ENCODE results near the gene LILRA2.
"Not testable (repeated sequence)": the region's sequence is repeated elsewhere in the genome, so short reads cannot be mapped to it uniquely, and the experiment has no call there.

LILRA2 gene

DNA sequence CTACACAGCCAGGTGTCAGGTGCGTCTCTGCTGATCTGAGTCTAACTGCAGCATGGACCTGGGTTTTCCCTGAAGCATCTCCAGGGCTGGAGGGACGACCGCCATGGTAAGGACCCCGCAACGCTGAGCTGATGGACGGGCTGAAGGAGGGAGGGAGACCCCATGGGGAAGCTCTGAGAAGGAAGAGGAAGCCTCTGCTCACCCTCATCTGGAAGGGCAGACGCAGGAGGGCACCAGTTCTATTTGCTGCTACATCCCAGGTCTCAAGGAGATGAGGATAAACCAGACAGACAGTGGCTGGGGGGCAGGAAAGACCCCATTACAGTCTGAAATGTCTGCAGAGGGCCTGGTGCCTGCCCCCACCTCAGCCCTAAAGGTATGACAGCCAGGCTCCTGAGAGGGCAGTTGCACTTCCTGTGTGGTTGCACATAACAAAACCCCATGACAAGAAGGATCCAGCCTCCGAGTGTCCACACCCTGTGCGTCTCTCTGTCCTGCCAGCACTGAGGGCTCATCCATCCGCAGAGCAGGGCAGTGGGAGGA, at the start of gene LILRA2:
Gene LILRA2, plus strand, starts transcription at position 461 of the 543 bp plus-strand sequence. CDS start 89 bp downstream, outside the sequence.
- DNase-seq: no peak

DNA sequence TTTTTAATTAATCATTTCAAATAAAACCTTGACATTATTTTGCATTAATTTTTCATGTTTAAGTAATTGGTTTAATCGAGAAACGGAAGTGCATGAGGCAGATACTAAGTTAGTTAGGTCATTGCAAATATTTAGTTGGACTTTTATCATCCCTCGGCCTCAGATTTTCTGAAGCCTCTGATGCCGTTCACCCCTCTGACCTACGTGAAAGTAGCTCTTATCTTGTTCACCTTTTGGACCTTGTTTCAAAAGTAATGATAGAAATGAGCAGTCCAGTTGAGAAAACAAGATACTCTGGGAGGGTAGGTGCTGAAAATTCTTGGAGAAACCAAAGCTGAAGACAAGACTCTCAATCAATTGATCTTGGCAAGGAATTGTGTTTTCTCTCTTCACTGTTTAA, 48.0 kb upstream of the LILRA2 start:
- no peak for DNase-seq

DNA sequence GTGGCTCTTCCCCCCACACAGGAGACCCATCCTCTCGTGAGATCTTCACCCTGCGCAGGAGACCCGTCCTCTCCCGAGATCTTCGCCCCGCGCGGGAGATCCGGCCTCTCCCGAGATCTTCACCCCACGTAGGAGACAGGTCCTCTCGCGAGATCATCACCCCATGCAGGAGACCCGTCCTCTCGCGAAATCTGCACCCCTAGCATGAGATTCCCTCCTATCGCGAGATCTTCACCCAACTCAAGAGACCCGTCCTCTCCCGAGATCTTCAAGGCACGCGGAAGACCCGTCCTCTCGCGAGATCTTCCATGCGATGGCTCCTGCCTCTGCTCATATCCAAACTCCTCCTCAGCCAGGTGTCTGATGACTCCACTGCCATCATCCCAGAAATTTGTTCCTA, 46.6 kb upstream of the LILRA2 start:
- DNase-seq: no peak

DNA sequence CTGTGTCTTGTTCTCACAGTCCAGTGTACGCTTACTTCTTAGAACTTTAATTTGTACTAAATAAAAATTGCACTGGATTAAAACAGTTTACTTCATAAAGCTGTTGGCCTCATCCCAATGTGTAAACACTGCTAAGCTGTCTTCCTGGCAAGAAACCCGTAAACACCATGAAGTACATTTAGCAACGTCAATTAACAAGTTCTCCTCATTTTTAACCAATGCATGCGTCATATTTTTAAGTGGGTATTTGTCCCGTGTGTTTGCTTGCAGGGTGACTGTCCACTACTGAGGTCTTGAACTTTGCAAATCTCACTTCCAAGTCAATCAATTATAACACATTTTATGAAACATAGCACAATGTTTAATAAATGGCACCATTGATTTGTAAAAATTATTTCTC, 42.7 kb upstream of the LILRA2 start:
- DNase-seq: no peak

DNA sequence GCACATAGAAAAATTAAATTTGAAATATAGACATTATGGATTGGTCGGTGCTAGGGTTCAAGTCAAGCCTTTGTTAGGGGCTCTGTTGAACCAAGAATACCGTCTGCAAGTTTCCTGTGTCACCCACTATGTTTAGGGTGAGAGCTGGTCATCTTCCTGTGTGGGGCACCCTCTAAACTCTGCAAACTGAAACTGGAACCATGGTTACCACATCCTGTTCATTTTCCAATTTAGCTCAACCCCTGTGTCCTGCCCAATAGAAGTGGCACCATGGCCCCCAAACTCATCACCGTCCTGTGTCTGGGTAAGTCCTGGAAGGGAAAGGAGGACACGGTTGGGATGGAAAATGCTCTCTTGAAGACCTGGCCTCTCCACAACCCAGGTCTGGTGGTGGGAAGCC, 41.1 kb upstream of the LILRA2 start:
- DNase-seq: no peak

DNA sequence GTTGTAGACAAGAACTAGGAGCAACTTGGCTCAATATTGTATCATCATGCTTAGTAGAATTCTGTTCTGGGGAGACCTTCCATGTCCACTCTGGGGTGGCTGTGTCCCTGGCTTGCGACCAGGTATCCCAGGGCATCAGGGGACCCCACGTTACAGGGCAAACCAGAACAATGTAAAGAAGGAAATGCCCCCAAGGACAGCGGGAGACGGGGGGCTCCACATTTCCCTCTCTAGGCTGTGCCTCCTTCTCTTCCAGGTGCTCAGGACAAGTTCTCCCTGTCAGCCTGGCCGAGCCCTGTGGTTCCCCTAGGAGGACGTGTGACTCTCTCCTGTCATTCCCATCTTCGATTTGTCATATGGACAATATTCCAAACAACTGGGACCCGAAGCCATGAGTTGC, 40.1 kb upstream of the LILRA2 start:
- no peak for DNase-seq

DNA sequence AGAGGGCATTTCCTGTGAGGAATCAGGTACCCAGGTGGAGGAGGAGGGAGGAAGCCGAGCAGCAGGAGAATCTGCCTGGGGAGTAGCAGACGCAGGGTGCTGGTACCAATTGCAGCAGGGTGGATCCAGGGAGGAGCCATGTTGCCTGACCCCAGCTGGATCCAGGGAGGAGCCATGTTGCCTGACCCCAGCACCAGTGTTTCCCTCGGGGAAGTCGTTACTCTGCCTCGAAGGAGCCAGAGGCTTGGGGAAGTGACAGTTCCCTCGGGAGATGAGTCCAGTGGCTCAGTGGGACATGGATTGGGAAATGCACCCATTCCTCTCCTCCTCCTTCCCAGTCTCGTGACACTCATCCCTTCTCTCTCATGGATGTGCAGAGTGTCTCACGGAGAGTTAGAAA, 39.4 kb upstream of the LILRA2 start:
- DNase-seq: no peak

DNA sequence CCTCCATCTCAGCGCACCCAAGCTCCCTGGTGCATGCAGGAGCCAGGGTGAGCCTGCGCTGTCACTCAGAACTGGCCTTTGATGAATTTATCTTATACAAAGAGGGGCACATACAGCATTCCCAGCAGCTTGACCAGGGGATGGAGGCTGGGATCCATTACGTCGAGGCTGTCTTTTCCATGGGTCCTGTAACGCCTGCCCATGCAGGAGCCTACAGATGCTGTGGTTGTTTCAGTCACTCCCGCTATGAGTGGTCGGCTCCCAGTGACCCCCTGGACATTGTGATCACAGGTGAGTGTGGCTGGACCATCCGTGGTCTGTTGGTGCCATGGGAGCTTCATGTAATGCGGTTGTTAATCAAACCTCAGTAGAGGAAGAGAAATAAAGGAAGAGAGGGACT, 38.0 kb upstream of the LILRA2 start:
- no peak for DNase-seq

DNA sequence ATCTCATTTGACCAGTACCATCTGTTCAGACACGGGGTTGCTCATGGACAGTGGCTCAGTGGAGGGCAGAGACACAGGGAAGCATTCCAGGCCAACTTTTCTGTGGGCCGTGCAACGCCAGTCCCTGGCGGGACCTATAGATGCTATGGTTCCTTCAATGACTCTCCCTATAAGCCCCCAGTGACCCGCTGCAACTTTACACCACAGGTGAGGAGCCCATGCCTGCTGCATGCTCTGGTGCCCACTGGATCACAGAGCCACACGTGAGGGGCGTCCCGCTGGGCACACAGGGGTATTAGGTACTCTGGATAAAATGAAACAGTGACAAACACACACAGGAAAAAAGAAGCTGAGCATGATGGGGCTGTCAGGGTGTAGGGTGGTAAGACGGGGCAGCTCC, 36.6 kb upstream of the LILRA2 start:
- DNase-seq: no peak

DNA sequence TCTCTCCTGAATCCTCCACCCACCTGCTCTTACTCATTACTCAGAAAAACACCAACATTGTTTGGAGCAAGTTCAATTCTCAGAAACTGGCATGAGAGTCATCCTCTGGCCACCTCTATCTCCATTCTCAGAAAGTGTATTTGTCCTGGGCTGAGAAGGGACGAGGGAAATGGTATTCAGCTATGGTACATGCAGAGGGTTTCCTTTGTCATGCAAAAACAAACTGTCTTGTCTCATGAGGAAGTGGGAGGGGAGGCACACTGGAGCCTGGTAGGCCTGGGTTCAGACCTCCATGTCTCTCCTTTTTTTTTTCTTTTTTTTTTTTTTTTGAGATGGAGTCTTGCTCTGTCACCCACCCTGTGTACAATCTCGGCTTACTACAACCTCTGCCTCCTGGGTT, 31.9 kb upstream of the LILRA2 start:
- no peak for DNase-seq

DNA sequence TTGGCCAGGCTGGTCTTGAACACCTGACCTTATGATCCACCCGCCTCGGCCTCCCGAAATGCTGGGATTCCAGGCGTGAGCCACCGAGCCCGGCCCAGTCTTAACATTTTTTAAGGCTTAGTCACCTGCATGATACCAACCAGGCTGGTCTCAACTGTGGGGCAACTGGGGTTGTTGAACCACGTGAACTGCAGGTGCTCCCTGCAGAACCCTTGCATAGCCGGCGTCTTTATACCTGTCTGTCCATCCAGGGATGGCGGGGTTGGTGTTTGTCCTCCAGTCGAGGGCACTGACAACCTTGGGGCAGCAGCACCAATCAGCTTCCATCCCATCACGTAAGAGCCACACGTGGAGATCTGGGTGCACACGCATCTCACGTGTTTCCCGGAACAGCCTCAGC, 24.8 kb upstream of the LILRA2 start:
- DNase-seq: no peak

DNA sequence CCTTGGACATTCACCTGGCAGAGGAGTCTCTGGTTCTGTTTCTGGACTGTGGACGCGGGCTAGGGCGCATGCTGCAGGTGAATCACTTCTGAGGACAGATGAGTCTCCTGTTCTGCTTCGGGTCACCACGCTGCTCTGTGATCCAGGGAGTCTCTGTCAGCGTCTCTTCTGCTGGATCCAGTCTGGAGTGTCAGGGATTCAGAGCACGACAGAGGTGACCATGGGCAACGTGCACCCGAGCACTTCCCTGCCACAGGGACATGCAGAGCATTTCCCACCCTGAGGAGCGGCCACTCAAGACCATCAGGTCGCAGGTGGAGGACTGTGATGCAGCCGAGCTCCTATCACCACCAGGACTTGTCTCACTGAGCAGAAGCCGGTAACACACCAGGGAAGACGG, 24.4 kb upstream of the LILRA2 start:
- no peak for DNase-seq

DNA sequence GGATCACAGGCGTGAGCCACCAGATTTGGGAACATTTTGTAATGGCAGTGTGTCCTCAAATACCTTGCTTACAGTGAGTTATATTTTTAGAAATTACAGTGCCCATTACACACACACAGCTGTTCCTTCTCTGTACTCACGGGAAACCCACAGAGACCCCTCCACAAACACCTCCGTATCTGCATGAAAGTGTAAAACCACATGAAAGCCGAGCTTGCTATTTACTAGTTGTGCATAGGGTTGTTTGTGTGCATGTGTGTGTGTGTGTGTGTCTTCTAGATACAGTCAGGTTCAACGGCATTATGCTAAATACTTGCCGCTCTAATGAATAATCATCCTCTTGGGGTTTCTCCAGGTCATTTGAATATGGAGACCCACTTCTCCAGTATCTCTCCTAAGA, 22.3 kb upstream of the LILRA2 start:
- DNase-seq: no peak

DNA sequence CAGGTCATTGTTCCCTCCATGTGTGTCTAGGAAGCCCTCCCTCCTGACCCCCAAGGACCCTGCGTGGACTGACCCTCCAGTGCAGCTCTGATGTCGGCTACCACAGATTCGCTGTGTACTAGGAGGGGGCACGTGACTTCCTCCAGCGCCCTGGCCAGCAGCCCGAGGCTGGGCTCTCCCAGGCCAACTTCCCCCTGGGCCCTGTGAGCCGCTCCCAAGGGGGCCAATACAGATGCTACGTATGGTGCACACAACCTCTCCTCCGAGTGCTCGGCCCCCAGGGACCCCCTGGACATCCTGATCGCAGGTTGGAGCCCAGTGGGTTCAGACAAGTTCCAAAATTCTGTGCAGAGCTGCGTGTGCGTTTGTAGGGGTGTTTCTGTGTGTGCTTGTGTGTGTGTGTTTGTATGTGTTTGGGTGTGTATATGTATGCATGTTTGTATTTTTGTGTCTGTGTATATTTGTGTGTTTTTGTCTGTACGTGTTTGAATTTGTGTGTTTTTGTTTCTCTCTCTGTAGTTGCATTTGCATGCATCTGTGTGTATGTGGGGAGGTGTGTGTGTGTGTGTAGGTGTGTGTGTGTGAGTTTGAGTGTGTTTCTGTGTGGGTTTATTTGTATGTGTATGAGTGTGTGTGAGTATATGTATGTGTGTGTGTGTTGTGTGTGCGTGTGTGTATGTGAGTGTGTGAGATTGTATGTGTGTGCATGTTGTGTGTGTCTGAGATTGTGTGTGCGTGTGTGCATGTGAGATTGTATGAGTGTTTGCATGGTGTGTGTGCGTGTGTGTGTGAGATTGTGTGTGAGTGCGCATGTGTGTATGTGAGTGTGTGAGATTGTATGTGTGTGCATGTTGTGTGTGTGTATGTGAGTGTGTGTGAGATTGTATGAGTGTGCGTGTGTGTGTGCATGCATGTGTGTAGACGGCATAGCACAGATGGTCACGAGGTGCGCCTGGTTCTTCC, 21.4 kb upstream of the LILRA2 start:
- no peak for DNase-seq

DNA sequence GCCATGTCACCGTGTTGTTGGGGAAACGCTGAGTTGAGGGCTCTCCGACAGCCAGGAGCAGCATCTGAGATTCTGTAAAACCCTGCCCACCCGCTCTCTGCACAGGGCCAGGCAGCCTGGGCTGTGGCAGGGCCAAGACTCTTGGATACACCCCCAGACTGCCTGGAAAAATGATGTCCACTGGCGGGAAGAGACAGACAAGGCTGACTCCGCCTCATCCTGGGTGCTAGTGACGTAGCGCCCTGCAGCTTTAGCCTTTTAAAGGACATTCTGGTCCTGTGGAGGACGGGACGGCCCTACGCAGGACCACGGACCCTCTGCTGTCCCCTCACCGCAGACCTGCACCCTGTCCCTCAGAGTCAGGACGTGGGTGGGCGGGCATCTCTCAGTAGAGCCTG, 20.7 kb upstream of the LILRA2 start:
- no peak for DNase-seq

DNA sequence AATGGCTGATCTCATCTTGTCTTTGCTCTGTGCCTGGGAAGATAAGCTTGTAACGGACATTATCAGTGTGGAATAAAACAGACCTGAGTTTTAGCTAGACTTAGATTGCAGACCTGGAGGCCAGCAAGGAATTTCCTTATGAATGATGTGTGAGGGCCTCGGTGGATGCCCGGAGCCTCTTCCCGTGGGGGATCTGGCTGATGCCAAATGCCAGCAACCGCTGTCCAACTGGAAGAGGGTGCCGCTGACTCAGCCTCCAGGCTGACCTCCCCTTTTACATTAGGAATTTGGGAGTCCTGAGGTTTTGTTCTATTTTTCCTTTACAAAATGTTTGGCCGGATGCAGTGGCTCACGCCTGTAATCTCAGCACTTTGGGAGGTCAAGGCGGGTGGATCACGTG, 19.6 kb upstream of the LILRA2 start:
- no peak for DNase-seq

DNA sequence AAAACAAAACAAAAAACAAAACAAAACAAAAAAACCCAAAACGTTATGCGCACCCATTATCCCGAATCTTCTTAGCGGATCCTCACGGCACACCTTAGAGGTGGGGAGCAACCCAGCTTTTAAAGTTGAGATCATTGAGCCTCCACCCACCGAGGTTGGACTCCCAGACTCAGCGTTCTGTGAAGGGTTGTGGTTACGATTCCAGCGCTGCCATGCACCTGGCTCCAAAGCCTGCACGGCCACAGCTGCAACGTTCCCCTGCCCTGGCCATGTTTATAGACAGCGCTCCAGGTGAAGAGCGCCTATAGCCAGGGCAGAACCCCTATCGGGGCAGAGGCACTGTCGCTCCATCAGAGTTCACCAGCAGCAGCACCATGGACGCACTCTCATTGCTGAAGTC, 18.7 kb upstream of the LILRA2 start:
- no peak for DNase-seq

DNA sequence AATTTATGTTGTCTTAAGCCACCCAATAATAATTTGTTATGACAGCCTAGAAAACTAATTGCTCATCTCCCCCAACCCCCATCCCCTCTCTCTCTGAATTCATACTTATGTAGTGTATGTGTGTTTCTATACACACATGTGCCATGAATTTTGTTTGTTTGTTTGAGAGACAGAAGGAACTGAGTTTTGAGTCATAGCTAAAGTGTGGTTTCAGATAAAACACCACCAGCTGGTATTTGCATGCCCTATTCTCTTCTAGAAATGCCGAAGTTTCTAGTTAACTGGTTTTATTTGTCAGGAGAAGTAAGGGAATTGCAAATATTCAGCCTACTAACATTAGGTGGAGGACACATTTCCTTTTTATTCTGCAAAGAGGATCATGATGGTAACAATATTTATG, 17.4 kb upstream of the LILRA2 start:
- no peak for DNase-seq

DNA sequence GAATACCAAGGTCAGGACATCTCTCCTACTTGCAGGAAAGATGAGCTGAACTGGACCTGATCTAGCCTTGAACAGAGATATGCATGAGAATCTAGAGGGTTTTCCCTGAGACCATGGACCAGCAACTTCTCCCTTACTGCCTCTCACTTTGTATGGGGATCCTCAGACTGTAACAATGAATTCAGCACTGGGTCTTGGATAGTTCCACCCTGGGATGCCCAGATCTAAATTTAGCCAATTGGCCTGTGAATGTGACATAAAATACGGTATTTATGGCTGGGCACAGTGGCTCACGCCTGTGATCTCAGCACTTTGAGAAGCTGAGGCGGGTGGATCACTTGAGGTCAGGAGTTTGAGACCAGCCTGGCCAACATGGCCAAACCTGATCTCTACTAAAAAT, 15.3 kb upstream of the LILRA2 start:
- DNase-seq: no peak

DNA sequence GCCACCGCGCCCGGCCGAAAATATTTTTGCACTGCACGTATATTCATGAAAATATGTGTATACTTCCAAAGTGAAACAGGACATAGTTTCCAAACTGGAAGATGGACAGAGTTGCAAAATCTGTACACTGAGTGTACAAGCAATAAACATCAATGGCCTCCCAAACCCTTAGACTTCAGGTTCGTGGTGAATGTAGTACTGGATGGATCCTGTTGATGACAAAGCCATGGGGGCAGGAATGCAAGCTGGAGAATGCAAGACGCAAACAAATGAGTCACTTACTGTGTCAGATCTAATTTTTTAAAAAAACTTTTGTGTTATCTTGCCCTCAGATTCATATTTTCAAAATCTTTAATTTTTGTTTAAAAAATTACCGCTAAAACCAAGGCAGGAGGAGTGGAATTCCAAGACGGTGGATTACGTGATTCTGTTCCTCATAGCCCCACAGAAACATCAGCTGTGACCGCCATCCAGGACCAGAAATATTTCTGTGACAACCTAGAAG, 12.7 kb upstream of the LILRA2 start:
- DNase-seq: no peak

DNA sequence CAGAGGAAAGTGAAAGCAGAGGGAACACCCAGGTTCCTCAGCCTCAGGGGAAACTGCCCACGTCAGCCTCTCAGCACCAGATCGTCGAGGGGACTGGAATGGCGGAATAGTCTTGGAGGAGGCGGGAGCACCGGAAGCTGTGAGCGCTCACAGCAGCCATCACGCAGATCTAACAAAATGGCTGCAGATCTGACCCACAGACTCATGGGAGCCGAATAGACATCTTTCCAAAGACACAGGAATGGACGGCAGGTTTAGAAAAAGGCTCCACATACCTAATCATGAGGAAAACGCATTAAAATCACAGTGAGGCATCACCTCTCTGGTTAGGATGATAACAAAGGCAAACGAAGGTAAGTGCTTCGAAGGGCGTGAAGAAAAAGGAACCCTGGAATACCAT, 11.8 kb upstream of the LILRA2 start:
- no peak for DNase-seq

DNA sequence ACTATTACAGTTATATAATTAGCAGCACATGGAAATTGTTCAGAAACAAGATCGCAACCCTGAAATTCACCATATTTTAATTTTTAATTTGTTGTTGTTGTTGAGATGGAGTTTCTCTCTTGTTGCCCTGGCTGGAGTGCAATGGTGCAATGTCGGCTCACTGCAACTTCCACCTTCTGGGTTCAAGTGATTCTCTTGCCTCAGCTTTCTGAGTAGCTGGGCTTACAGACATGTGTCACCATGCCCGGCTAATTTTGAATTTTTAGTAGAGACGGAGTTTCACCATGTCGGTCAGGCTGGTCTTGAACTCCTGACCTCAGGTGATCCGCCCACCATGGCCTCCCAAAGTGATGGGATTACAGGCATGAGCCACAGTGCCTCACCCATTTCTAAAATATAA, 10.4 kb upstream of the LILRA2 start:
- DNase-seq: not testable (repeated sequence)

DNA sequence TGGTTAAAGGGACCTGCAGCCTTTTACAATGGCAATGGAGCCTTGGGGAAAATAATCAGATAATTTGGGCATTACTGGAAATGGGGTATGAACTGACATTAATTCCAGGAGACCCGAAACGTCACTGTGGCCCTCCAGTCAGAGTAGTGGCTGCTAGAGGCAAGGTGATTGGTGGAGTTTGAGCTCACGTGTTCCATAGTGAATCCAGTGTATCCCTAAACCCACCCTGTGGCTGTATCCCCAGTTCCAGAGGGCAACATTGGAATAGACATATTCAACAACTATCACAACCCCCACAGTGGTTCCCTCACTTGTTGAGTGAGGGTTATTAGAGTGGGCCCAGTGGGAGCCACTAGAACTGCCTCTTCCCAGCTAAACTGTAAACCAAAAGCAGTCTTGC, 3.3 kb upstream of the LILRA2 start:
- no peak for DNase-seq

Data from hematopoietic multipotent progenitor cell treated with erythropoietin and hydrocortisone succinate and interleukin-3 and kit ligand, for 8 days (in vitro differentiated cells).